Epithelial cell of proximal tubule (primary cell): Measurements from ENCODE around the gene CBFA2T2. TPM values are rescaled to one million over a fixed set of nuclear protein-coding genes. Genes with fewer than 3 reads are reported as not detected.

Source experiments
- DNase-seq: peaks from one replicate; pipeline ENCODE4 v3.0.0-alpha.2; 2011; ENCODE audit warnings: low read depth
- H3K4me3 ChIP-seq: 2 replicates; pipeline ENCODE4 v1.5.1; 2011; ENCODE audit warnings: low read depth, mild to moderate bottlenecking, low read length
- CTCF ChIP-seq: conservative IDR thresholded peaks from 2 replicates; pipeline ENCODE4 v1.5.1; 2012; ENCODE audit warnings: low read depth, mild to moderate bottlenecking, low read length
- total RNA-seq: library from RNA; depleted of rRNA; stranded (reverse); fragments of >200 nt; gene quantifications from 2 replicates; pipeline ENCODE4 v1.2.3, GENCODE V29; 2015

Gene CBFA2T2
- total RNA-seq, 1 donor from 2014 or later, result 8.4 TPM

GRCh38 chr20:33686100-33686983 lies 196.4 kb downstream of the CBFA2T2 start, which contains the start of gene E2F1:
Gene E2F1 (minus strand): TSS chr20:33686385. CDS start chr20:33686264, 121 bp downstream.
- peak within 1 kb of the TSS; percentile 49 for H3K4me3 ChIP-seq
- no peak for DNase-seq
- peak; percentile 25 for TF ChIP-seq CTCF

GRCh38 chr20:33686984-33687366 lies 197.1 kb downstream of the CBFA2T2 start:
- peak overlapping the region; percentile 48 for H3K4me3 ChIP-seq
- no peak for TF ChIP-seq CTCF
- DNase-seq, result no peak

GRCh38 chr20:33687370-33687915 lies 197.5 kb downstream of the CBFA2T2 start:
- no peak overlapping the region for H3K4me3 ChIP-seq
- no peak for DNase-seq
- TF ChIP-seq CTCF, result no peak

- H3K4me3 ChIP-seq, result no peak overlapping the region
- no peak for DNase-seq
- TF ChIP-seq CTCF, result no peak
Observed at GRCh38 chr20:33687993-33688937, 198.4 kb downstream of the CBFA2T2 start.

GRCh38 chr20:33688938-33689424 lies 199.1 kb downstream of the CBFA2T2 start:
- TF ChIP-seq CTCF, result no peak
- DNase-seq, result no peak
- no peak overlapping the region for H3K4me3 ChIP-seq

- H3K4me3 ChIP-seq, result no peak overlapping the region
- no peak for DNase-seq
- no peak for TF ChIP-seq CTCF
Observed at GRCh38 chr20:33689493-33689892, 199.6 kb downstream of the CBFA2T2 start.
